HG02798 (cell line): ENCODE results near the gene MATN4.

Experiments used
- ATAC-seq: cut with Tn5 transposase; IDR thresholded peaks from one replicate; pipeline ENCODE4 v1.9.1; 2021; ENCODE audit warnings: mild to moderate bottlenecking; ENCODE audit not compliant: unreplicated experiment, poor library complexity

MATN4 gene

GRCh38 chr20:45257161-45257560 is 50.9 kb downstream of the MATN4 start:
- no peak for ATAC-seq

- ATAC-seq: no peak
Measured at GRCh38 chr20:45254383-45255262, 53.5 kb downstream of the MATN4 start, which contains the start of gene SLPI. SLPI (minus strand) TSS chr20:45254564; CDS start chr20:45254543, 21 bp downstream.

GRCh38 chr20:45253261-45253660 is 54.8 kb downstream of the MATN4 start:
- ATAC-seq: no peak

GRCh38 chr20:45251884-45252560 is 56.1 kb downstream of the MATN4 start:
- no peak for ATAC-seq

GRCh38 chr20:45248609-45249008 is 59.5 kb downstream of the MATN4 start:
- ATAC-seq: no peak

- no peak for ATAC-seq
Measured at GRCh38 chr20:45247865-45248264, 60.2 kb downstream of the MATN4 start.

GRCh38 chr20:45246109-45246508 is 62.0 kb downstream of the MATN4 start:
- no peak for ATAC-seq
